NCI-H345 treated with DMSO at 0.1 percent for 48 hours (cell line): ENCODE measurements around the gene ROMO1.
"Not testable (repeated sequence)": the region's sequence is repeated elsewhere in the genome, so short reads cannot be mapped to it uniquely, and the experiment has no call there.

Source experiments
- DNase-seq: peaks from one replicate; lab custom pipeline; 2025; ENCODE audit not compliant: unreplicated experiment; lab: John Stamatoyannopoulos, UW

ROMO1 gene

DNA sequence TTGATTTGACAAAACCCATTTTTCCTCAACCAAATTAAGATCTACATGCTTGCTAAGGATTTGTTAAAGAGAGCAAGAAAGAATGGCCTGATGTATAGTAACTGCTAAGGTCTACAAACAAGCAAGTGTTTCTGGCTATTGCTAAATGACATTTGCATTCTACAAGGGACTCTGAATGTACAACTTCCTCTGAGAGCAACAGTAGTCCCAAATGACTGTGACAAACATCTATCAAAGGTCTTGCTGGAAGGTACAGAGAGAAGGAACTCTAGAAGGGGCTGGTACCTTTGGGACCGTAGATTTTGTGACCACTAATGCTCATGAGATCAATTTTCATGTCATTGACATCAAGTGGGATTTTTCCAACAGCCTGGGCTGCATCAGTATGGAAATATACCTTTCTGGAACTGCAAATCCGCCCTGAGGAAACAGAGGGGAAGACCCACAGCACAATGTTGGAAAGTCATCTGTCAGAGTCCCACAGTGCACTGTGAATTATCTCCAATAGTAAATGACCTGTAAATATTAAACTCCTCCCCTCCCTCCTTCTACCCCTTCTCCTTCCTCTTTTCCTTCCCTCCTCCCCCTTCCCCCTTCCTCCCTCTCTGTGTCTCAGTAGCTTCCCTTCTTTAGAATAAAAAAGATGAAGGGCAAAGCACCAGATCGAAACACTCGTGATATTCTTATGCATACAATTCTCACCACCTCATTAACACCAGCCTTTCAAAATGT is 18.6 kb upstream of the ROMO1 start:
- DNase-seq = no peak

DNA sequence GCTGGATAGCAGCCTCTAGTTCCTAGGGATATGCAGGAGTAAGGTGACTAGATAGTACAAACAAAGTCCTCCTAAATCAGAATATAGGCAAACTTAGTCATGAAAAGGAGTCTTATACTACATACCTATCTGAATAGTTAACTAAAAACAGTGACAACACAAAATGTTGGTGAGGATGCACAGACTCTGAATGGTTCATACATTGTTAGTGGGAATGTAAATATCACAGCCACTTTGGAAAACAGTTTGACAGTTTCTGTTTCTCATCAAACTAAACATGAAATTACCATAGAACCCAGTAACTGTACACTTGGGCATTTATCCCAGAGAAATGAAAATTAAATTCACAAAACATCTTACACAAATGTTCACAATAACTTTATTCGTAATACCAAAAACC is 17.2 kb upstream of the ROMO1 start:
- no peak for DNase-seq

DNA sequence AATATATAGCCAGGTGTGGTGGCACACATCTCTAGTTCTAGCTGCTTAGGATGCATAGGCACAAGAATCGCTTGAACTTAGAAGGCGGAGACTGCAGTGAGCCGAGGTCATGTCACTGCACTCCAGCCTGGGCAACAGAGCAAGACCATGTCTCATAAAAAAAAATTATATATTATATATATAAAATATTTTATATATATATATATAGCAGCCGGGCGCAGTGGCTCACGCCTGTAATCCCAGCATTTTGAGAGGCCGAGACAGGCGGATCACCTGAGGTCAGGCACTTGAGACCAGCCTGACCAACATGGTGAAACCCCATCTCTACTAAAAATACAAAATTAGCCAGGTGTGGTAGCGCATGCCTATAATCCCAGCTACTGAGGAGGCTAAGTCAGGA is 13.8 kb upstream of the ROMO1 start:
- not testable (repeated sequence) for DNase-seq

DNA sequence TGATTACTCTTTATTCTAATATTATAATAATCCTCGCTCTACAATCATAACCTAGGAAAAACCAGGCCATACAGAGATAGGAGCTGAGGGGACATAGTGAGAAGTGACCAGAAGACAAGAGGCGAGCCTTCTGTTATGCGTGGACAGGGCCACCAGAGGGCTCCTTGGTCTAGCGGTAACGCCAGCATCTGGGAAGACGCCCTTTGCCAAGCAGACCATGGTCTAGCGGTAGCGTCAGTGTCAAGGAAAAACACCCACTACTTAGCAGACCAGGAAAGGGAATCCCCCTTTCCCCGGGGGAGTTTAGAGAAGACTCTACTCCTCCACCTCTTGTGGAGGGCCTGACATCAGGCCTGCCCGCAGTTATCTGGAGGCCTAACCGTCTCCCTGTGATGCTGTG is 12.3 kb upstream of the ROMO1 start:
- DNase-seq = not testable (repeated sequence)

DNA sequence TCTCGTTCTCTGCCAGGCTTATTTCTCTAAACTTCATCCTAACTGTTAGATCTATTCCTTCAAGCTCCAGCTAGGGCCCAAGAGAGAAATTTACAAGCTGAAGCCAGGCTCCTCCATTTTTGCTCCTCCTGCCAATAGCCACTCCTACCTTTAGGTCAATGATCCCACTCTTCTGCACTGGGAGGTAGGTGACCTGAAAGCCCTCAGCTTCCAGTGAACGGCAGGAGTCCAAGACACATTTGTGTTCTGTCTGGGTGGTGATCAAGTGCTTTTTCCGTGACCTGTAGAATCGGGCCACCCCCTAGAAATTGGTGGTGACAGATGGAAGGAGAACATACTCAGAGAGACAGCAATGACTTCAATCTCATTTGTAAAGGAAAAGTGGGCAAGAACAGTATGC is 8.9 kb upstream of the ROMO1 start:
- DNase-seq = no peak

DNA sequence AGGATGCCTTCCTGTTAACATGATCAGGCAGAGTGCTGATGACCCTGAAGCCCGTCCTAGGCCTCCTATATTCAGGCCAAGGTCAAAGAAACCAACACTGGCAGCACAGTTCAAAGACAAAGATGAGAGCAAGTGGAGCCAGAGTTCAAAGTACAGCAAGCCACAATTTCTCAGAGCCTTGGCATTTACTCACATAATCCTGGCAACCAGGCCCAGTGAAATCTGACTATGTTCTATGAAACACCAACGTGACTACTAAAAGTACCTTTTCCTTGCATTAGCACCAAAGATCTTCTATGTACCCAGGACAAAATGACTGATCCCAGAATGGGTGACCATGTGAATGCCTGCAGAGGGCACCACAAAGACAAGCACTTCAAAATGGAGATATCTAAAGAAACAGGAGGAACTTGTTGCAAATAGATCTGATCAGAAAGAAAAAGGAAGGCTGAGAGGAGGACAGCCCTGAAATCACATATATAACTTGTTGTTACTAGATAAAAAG is 3.9 kb upstream of the ROMO1 start:
- DNase-seq = no peak

DNA sequence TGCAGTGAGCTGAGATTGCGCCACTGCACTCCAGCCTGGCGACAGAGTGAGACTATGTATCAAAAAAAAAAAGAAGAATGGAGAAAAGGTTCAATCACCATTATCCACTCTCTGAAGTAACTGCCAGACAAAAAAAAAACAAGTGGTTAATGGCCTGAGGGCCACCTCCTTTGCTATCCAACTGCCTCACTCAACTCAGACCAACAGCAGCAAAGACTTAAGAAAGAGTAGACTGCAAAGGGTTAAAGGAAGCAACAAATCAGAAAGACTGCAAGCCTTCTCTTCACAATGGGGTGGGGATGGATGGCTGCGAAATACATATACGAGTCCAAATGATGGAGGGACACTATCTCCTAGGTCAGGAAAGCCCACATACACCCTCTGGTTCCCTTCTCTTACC is 3.2 kb upstream of the ROMO1 start:
- DNase-seq = no peak

DNA sequence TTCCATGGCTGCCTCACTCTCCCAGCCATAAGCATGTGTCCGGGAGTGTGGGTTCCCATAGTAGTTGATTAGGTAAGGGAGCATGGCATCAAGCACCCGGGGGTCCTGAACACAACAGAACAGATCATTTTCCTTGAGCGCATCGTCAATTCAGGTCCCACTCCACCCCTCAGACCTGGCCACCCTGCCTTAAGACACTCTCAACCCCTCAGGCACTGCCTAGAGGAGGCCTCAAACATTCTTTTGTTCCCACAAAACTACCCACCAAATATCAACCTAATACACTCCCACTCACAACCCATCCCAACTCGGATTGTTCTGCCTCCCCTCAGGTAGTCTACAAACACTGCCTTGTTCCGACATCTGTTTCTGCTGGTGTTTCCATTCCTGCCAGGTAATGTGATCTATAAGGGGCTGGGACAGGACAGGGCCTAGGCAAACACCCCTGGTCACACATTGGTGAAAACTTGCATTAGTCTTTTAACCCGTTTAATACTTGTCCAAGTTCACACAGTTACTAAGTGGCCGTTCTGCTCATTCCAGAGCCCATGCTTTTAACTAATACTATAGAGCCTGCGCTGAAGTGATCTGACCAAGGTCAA is 1.4 kb upstream of the ROMO1 start:
- no peak for DNase-seq

DNA sequence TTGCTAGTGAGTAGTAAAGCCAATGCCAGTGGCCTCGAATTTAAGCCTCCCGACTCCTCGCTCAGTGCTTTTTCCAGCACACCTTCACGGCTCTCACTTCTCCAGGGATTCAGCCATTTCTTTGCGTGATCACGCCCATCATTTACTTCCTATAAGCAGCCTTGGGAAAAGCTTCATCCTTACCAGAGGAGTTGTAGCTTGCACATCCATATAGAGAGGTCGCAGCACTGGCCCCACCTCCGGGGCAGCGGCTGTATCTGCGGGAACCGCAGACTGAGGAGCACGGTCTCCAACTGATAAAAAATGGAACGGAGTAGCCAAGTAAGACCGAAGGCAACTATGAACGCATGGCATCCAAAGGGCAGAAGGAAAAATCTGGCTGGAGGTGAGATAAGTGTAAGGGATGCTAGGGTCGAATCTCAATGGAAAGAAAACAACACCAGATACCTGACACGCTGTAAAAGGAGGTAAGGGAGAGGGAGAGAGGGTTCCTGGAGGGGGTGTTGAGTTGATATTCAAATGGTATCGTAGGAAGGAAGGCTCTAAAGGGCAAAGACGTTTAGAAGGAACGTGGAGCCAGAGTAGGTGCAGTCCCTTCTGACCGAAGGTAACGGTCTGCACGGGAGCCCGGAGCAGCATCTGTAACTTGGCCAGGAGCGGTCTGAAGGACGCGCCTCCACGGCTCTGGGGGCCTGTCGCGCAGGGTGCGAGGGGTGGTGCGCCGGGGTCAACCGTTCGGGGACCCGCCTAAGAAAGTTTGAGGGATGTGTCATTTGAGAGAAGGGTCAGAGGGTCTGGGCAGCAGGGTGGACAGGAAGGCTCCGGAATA is 693 bp upstream of the ROMO1 start:
- DNase-seq = no peak

- DNase-seq = no peak
Observed at GRCh38 chr20:35699957-35700624, 886 bp downstream of the ROMO1 start.

GRCh38 chr20:35700625-35701148 is 1.5 kb downstream of the ROMO1 start:
- no peak for DNase-seq

DNA sequence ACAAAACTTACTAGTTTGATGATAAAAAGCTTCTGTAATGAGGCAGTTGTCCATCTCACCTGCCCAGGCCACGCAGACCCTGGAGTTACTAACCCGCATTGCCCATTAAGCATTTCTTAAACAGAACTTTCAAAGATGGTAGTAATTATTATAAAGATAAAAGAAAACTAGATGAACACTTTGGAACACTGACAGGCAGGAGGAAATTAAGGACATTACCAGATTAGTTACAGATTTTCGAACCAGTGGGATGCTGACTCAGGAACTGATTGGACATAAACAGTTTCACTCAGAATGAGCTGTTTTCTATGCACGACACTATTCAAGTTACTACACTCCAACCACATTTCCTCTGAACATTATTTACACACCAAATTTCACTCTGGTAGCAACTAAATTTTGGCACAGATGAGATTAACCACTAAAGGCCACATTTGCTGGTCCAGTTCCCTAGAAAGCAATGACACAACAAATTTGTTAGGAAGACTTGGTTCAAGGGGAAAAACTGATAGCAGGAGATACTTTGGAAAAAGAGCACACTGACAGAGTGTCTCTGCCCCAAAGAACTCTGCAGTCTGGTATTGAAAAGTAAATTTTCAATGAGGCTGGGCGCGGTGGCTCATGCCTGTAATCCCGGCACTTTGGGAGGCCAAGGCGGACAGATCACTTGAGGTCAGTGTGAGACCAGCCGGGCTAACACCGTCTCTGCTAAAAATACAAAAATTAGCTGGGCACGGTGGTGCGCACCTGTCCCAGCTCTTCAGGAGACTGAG is 3.0 kb downstream of the ROMO1 start:
- DNase-seq = no peak

DNA sequence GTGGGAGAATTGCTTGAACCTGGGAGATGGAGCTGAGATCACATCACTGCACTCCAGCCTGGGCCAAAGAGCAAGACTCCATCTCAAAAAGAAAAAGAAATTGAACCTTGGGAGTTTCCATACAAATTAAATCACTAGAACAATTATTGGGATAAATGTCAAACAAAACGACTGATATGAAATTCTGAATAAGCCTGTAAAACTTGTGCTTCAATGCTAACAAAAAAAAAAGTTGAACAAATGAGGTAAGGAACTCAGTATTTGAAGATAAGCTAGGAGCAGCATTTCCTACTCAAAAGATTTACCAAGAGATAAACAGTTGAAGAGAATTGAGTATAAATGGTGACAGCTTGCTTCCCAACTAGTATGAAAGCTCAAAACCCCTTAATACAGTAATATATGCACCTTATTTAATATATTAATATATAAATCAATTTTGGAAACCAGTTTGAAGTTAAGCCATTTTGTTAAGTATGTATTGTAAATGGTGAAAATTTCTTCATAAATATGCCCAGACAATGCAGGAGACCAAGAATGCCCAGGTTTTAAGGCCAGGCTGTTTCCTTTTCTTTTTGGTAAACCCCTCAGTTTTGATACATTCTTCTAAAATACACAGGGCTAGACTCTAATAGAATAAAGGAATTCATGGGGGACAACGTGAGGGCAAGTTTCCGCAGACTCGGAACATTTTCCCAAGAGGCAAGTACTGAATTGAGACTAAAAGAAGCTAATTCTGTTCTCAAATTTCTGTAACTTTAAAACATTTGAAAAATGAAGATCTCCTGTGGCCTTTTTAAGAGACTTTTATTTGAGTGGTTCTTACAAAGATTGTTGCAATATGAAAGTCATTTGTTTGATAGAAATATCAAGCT is 3.9 kb downstream of the ROMO1 start:
- DNase-seq = no peak

- DNase-seq = no peak
Observed at GRCh38 chr20:35704514-35705261, 5.5 kb downstream of the ROMO1 start.

GRCh38 chr20:35705894-35706293 is 6.7 kb downstream of the ROMO1 start:
- DNase-seq = not testable (repeated sequence)

DNA sequence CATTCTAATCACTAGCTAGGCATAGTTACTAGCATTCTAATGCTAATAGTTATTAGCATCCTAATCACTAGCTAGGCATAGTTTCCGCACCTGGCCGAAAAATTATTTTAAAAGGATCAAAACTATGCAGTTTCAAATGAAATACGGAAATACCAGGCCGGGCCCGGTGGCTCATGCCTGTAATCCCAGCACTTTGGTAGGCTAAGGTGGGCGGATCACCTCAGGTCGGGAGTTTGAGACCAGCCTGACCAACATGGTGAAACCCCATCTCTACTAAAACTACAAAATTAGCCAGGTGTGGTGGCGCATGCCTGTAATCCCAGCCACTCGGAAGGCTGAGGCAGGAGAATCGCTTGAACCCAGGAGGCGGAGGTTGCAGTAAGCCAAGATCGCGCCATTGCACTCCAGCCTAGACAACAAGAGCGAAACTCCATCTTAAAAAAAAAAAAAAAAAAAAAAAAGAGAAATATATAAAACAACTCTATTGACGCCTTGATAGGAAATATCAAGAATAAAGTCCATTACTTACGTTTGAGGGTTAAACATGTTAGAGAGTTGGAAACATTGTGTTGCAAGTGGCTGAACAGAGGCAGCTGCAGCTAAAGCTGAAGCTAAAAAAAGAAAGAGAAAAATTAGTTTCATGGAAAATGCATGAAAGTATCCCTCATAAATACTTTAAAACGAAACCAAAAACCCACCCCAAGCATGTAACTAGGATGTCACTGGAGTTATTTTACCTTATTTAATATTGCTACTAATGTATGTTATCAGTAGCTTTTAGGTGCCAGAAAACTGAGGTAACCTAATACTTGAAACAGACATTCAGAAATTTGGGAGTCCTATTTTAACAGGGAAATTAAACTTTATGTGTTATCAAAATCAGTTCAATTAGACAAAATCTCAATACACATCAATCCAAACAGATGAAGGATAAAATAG is 7.7 kb downstream of the ROMO1 start:
- not testable (repeated sequence) for DNase-seq

DNA sequence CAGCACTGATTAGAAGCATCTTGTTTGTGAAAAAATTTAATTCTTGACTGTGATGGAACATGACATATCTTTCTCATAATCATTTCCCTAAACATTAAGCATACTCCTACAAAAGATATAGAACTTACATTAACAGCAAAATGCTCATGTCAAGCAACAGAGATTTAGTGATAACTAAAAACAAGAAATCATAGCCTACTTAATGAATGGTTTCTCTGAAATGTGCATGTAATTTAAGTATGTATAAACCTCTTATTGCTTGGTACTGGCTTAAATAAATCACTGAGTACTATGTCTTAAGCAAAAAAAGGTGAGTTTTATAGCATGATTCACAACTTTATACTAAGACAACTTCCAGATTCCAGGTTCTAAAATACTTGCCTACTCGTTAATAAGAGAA is 9.3 kb downstream of the ROMO1 start:
- DNase-seq = no peak

DNA sequence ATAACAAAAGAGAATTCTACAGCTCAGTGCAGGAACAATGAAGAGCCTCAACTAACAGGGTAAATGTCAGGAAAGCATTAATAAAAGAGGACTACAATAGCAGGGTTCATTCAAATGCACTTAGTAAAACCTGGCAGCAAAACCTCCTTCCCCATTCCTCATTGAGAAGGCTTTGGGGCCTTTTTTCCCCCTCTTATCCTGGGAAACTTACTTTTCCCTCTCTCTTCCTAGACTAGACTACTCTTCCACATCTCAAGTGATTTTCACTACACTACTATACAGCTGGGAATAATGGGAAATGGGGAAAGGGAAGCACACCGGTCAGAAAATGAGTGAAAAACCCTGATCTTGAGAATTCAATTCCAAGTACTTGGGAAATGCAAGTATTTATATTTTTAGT is 10.1 kb downstream of the ROMO1 start:
- no peak for DNase-seq
